ENCODE measurements around the gene RAB43. TPM values are rescaled to one million over a fixed set of nuclear protein-coding genes. Genes with fewer than 3 reads are reported as not detected.

Gene RAB43
- total RNA-seq, 4 donors from 2014 or later, result 7.5 to 18.4 (median 17.6) TPM

DNA sequence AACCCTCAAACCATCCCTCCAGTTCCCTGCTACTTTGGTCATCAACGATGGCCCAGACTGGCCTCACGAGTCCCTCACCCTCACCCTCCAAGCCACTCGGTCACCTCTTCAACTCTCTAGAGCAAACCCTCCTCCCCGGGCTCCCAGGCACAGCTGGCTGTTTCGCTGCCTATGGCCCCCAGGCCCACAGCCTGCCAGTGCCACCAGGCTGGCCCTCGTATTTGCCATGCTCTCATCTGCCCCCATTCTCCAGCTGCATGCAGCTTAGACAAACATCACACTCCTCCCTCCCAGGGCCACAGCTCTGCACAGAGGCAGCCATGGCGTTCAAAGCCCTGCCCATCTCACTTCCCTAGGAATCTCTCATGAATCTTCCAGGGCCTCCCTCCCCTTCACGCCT is 13.8 kb downstream of the RAB43 start:
- Histone ChIP-seq H3K4me1 (peaks cover 0 to 18% (median 9%) of the 10 kb centered on the region in 4 donors), H3K36me3 (peaks cover 0 to 57% (median 15%) of the 10 kb centered on the region in 4 donors), H3K4me3 (no peak overlapping the region), H3K9me3 (no peaks in the 10 kb centered on the region), H3K27ac (replicated peaks in 1 of 4) (no peak overlapping the region), H3K27me3 (no peaks in the 10 kb centered on the region)
- TF ChIP-seq EP300 (IDR thresholded peaks at IDR 0.05) (no peak), POLR2AphosphoS5 (IDR thresholded peaks at IDR 0.05) (no peak), POLR2A (IDR thresholded peaks at IDR 0.05; ENCODE audit: low read depth) (no peak)
- TF ChIP-seq, protein P1, sequence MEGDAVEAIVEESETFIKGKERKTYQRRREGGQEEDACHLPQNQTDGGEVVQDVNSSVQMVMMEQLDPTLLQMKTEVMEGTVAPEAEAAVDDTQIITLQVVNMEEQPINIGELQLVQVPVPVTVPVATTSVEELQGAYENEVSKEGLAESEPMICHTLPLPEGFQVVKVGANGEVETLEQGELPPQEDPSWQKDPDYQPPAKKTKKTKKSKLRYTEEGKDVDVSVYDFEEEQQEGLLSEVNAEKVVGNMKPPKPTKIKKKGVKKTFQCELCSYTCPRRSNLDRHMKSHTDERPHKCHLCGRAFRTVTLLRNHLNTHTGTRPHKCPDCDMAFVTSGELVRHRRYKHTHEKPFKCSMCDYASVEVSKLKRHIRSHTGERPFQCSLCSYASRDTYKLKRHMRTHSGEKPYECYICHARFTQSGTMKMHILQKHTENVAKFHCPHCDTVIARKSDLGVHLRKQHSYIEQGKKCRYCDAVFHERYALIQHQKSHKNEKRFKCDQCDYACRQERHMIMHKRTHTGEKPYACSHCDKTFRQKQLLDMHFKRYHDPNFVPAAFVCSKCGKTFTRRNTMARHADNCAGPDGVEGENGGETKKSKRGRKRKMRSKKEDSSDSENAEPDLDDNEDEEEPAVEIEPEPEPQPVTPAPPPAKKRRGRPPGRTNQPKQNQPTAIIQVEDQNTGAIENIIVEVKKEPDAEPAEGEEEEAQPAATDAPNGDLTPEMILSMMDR (IDR thresholded peaks at IDR 0.05), result no peak
- WGBS, result 87% methylated on average over 8 of the region's 8 CpGs
- intact Hi-C loops (cut with DNase I), result no loop called here
- no peak for DNase-seq (ENCODE audit: extremely low spot score)

DNA sequence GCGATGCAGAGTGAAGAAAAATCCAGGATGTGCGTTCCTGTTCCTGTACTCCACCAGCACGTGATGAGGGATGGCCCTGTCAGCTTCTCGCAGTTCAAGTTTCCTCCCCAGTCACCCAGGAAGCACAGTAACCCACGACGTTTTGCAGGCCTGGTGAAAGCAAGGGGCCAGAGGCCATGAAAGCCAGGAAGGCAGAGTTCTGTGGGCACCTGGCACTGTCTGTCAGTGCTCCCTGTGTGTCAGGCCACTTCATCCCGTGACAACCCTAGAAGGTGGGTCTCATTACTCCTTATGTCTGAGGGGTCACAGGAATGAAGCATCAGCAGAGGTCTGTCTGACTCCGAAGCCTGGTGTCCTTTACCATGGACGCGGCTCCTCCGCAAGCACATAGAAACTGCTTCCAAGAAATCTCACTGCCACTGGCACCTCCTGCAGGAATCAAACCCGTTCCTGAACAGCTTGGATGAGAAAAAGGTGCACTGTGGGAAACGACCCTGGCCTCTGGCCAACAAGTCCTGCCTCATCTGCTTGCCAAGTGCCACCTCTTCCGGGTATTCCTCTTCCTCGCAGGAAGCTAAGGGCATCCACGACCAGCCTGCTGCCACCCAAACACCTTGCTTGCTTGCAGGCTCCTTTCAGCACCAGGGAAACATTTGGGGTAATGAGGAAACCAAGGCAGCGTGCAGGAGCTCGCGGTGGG is 14.6 kb downstream of the RAB43 start:
- no peaks in the 10 kb centered on the region for H3K27me3 ChIP-seq
- no peak overlapping the region for H3K27ac ChIP-seq (replicated peaks in 1 of 4)
- no peaks in the 10 kb centered on the region for H3K9me3 ChIP-seq
- H3K36me3 ChIP-seq, result peaks cover 0 to 52% (median 15%) of the 10 kb centered on the region in 4 donors
- intact Hi-C loops (cut with DNase I), result no loop called here
- TF ChIP-seq, protein P1 (IDR thresholded peaks at IDR 0.05), result no peak
- no peak for TF ChIP-seq EP300 (IDR thresholded peaks at IDR 0.05)
- no peak for TF ChIP-seq POLR2A (IDR thresholded peaks at IDR 0.05; ENCODE audit: low read depth)
- no peak for TF ChIP-seq POLR2AphosphoS5 (IDR thresholded peaks at IDR 0.05)
- H3K4me1 ChIP-seq, result peaks cover 0 to 18% (median 10%) of the 10 kb centered on the region in 4 donors
- no peak for DNase-seq (ENCODE audit: extremely low spot score)
- 76% methylated on average over 17 of the region's 19 CpGs for WGBS
- H3K4me3 ChIP-seq, result no peak overlapping the region

DNA sequence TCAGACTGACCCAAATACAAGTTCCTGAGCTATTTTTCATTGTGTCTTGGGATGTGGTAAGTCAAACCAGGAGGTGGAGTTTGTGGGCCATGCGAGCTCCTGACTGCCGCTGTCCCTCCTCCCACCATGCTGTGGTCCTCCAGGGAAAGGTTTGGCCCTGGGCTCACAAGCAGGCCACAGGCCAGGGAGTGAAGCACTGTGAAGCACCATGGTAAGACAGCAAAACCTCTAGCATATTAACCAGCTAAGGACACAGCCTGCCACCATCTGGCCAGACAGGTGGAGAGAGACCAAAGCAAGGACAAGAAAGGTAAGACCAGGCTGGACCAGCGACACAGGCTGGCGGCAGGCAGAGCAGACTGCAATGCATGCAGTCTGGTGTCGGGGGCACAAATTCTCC is 15.3 kb downstream of the RAB43 start:
- no peak overlapping the region for H3K27ac ChIP-seq (replicated peaks in 1 of 4)
- H3K36me3 ChIP-seq, result peaks cover 0 to 49% (median 17%) of the 10 kb centered on the region in 4 donors
- no peaks in the 10 kb centered on the region for H3K9me3 ChIP-seq
- TF ChIP-seq EP300 (IDR thresholded peaks at IDR 0.05), result no peak
- TF ChIP-seq POLR2AphosphoS5 (IDR thresholded peaks at IDR 0.05), result no peak
- peaks cover 0 to 18% (median 13%) of the 10 kb centered on the region in 4 donors for H3K4me1 ChIP-seq
- no peak overlapping the region for H3K4me3 ChIP-seq
- 86% methylated on average over 5 of the region's 5 CpGs for WGBS
- no peak for DNase-seq (ENCODE audit: extremely low spot score)
- intact Hi-C loops (cut with DNase I), result no loop called here
- no peaks in the 10 kb centered on the region for H3K27me3 ChIP-seq

DNA sequence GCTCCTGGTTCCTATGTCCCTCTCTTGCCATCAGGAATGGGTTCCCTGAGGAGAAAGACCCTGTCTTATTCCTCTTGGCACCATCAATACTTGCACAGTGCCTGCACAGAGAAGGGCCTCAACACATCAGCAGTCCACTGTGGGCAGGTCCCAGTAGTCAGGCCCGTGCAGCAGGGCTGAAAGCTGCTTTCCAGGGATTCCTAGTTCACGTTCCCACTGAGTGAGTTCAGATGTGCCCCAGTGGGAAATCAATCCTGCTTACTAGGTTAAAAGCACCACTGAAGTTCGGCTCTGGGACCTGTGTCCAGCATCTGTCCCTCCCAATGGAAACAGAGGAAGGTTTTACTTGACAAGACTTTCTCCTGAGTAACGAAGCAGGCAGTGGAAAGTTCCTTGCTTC is 15.7 kb downstream of the RAB43 start:
- no peak overlapping the region for H3K4me3 ChIP-seq
- peaks cover 0 to 47% (median 17%) of the 10 kb centered on the region in 4 donors for H3K36me3 ChIP-seq
- WGBS, result 80% methylated on average over 3 of the region's 4 CpGs
- H3K9me3 ChIP-seq, result no peaks in the 10 kb centered on the region
- DNase-seq (ENCODE audit: extremely low spot score), result no peak
- no peak overlapping the region for H3K27ac ChIP-seq (replicated peaks in 1 of 4)
- intact Hi-C loops (cut with DNase I), result no loop called here
- TF ChIP-seq EP300 (IDR thresholded peaks at IDR 0.05), result no peak
- TF ChIP-seq, protein P1 (IDR thresholded peaks at IDR 0.05), result no peak
- TF ChIP-seq POLR2A (IDR thresholded peaks at IDR 0.05; ENCODE audit: low read depth), result no peak
- TF ChIP-seq POLR2AphosphoS5 (IDR thresholded peaks at IDR 0.05), result no peak
- no peaks in the 10 kb centered on the region for H3K27me3 ChIP-seq
- peaks cover 0 to 18% (median 13%) of the 10 kb centered on the region in 4 donors for H3K4me1 ChIP-seq

DNA sequence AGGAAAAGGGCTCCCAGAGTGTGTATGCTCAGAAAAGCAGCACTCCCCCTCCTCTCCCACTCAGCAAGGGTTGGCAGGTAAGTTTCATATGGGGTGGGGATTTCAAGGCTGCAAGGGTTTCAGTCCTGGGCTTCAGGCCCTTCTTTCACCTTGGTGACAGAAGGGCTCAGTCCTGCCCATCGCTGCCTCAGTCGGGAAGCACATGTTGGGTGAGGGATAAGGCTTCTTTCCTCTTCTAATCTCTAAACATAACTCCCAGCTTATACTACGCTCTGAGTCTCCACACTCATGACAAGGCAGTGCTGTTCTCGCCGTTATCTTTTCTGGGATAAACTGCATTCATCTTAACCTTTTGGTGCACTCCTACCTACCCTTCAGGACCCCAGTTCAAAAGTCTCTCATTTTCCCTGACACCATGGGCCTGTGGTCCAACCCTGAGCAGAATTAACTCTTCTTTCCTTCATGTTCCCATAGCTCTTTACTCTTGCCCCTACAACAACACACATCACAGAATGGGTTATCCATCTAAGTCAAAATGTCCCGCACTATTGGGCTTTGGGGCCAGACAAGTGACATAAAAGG is 17.0 kb downstream of the RAB43 start:
- Histone ChIP-seq H3K4me3 (no peak overlapping the region), H3K27ac (replicated peaks in 1 of 4) (no peak overlapping the region), H3K27me3 (no peaks in the 10 kb centered on the region), H3K4me1 (peaks cover 0 to 18% (median 13%) of the 10 kb centered on the region in 4 donors), H3K36me3 (peaks cover 0 to 39% (median 15%) of the 10 kb centered on the region in 4 donors), H3K9me3 (no peaks in the 10 kb centered on the region)
- no peak for DNase-seq (ENCODE audit: extremely low spot score)
- no peak for TF ChIP-seq POLR2A (IDR thresholded peaks at IDR 0.05; ENCODE audit: low read depth)
- TF ChIP-seq EP300 (IDR thresholded peaks at IDR 0.05), result no peak
- TF ChIP-seq POLR2AphosphoS5 (IDR thresholded peaks at IDR 0.05), result no peak
- TF ChIP-seq, protein P1 (IDR thresholded peaks at IDR 0.05), result no peak
- WGBS, result 90% methylated on average over 6 of the region's 6 CpGs
- intact Hi-C loops (cut with DNase I), result no loop called here
